ES-I3 (cell line): ENCODE measurements around the gene COL6A6.
A peak's percentile ranks its signal among the peaks of the same experiment; 100 is the strongest.

ENCODE experiments used
- H3K36me3 ChIP-seq: 2 replicates; pipeline ENCODE4 v1.6.1; 2013; ENCODE audit warnings: mild to moderate bottlenecking, low read length, control low read depth, moderate library complexity; ENCODE audit not compliant: insufficient read depth
- H3K4me1 ChIP-seq: 2 replicates; pipeline ENCODE4 v1.6.1; 2013; ENCODE audit warnings: mild to moderate bottlenecking, control low read depth, low read length; ENCODE audit not compliant: insufficient read depth
- H3K9ac ChIP-seq: 2 replicates; pipeline ENCODE4 v1.6.1; 2013; ENCODE audit warnings: low read depth, mild to moderate bottlenecking, low read length, moderate library complexity
- H3K9me3 ChIP-seq: 2 replicates; pipeline ENCODE4 v1.6.1; 2013; ENCODE audit warnings: mild to moderate bottlenecking, low read length, moderate library complexity; ENCODE audit not compliant: control insufficient read depth, insufficient read depth

COL6A6 gene

DNA sequence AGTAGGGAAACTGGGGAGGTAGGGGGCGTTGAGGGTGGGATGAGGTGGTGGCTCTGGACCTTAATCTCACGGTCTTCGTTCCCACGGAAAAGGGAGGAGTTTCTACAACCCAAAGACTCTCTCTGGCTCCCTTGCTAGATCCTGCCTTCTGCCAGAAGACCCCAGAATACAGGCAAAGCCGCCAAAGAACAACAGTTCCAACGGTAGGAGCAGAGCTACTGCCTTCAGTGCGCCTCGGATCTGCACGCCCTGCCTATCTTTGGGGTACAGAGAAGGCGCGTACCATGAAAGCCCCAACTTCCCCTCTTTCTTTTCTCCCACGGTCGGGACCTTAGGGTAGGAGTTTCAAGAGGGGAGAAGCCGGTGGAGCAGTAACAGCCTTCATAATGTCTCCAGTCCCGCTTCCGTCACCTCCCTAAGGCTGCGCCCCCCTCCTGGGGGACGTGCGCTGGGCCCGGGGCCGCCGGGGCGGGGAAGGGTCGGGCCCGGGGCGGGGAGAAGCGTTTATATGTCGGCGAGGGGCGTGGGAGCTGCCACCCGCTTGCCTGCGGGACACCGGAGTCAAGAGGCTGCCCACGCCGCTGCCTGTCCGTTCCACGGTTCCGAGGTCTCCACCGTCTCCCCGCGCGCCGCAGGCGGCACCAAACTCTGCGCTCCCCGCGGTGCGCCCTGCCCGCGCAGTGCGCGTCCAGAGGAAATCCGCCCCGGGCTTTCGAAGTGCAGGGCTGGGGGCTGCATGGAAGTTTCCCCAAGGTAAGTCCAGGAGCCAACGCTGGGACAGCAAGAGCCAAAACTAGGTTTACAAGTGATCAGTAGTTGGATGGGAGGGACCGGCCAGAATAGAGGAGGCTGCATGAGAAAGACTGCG lies at the start of gene COL6A6:
TSS of gene COL6A6 (plus strand) at position 533 of the 868 bp plus-strand sequence. CDS start 43,188 bp downstream, outside the sequence.
- H3K36me3 ChIP-seq: no peaks in the 10 kb centered on the region
- H3K9ac ChIP-seq: peak within 1 kb of the TSS; percentile 70
- no peaks in the 10 kb centered on the region for H3K4me1 ChIP-seq
- no peaks in the 10 kb centered on the region for H3K9me3 ChIP-seq

DNA sequence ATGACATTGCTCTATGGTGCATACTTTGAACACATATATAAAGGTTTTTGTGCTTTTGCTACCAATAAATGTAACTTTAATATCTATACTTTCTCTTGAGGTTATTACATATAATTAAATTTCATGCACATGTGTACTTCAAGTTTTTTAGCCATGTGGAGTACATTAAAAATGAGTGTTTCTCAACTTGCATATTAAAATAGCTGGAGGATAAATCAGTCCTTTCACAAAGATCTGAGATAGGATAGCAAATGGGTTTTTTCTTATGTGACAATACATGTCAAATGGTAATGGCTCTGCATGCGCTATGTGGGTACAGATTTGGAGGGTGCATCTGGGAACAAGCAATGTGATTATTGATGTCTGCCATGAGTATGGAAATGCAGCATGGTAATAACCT lies 48.7 kb upstream of the COL6A6 start:
- no peaks in the 10 kb centered on the region for H3K4me1 ChIP-seq
- no peaks in the 10 kb centered on the region for H3K9me3 ChIP-seq

DNA sequence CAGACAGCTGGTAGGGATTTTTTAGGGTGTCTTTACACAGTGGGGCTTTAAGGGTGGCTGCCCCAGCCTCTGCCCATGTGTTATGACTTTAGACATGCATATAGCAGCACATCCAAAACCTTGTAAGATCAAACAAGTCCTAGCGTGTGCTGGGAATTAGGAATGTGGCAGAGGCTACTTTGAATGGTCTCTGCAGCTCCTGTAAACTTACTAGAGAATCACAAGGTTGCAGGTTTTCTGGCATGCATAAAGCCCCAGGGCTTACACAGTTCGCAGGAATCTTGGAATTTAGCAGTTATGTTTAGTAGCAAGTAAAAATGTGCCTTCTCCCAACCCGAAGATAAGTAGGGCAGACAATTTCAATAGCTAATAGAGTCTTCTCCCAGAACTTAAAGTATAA lies 46.9 kb upstream of the COL6A6 start:
- Histone ChIP-seq H3K36me3 (no peaks in the 10 kb centered on the region), H3K9ac (no peak overlapping the region), H3K9me3 (no peaks in the 10 kb centered on the region), H3K4me1 (no peaks in the 10 kb centered on the region)

More for the DNA sequence above, 48.7 kb upstream of the COL6A6 start:
- H3K36me3 ChIP-seq: no peaks in the 10 kb centered on the region
- no peak overlapping the region for H3K9ac ChIP-seq

- Histone ChIP-seq H3K4me1 (no peaks in the 10 kb centered on the region), H3K9me3 (no peaks in the 10 kb centered on the region), H3K9ac (no peak overlapping the region)
Measured at GRCh38 chr3:130473416-130473815, 43.6 kb upstream of the COL6A6 start.

GRCh38 chr3:130480736-130481135 lies 36.2 kb upstream of the COL6A6 start:
- Histone ChIP-seq H3K4me1 (no peaks in the 10 kb centered on the region), H3K9ac (no peak overlapping the region), H3K9me3 (no peaks in the 10 kb centered on the region), H3K36me3 (no peaks in the 10 kb centered on the region)

More at GRCh38 chr3:130473416-130473815, 43.6 kb upstream of the COL6A6 start:
- no peaks in the 10 kb centered on the region for H3K36me3 ChIP-seq

DNA sequence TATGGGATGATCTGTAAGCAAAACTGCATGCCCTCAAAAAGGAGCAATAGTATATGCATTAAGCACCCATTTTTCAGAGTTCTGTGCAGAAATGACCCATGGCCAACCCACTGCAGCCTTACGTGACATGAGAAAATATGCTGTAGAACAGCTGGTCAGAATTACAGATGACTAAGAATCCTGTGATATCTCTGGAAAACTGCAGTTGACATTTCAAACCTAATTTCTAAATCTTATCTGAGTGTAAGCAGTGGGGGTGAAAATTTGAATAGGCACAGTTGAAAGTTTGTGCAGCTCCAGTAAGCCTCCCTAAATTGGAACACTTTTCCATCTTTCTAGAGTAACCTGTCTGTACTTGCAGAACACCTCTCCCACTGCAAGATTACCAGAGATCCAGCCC lies 28.7 kb upstream of the COL6A6 start:
- no peaks in the 10 kb centered on the region for H3K4me1 ChIP-seq
- H3K9me3 ChIP-seq: no peaks in the 10 kb centered on the region
- no peak overlapping the region for H3K9ac ChIP-seq
- H3K36me3 ChIP-seq: no peaks in the 10 kb centered on the region

GRCh38 chr3:130488769-130489450 lies 28.1 kb upstream of the COL6A6 start:
- Histone ChIP-seq H3K9me3 (no peaks in the 10 kb centered on the region), H3K4me1 (no peaks in the 10 kb centered on the region), H3K36me3 (no peaks in the 10 kb centered on the region), H3K9ac (no peak overlapping the region)

GRCh38 chr3:130490241-130490640 lies 26.7 kb upstream of the COL6A6 start:
- no peaks in the 10 kb centered on the region for H3K9me3 ChIP-seq
- no peaks in the 10 kb centered on the region for H3K4me1 ChIP-seq
- no peak overlapping the region for H3K9ac ChIP-seq
- H3K36me3 ChIP-seq: no peaks in the 10 kb centered on the region

DNA sequence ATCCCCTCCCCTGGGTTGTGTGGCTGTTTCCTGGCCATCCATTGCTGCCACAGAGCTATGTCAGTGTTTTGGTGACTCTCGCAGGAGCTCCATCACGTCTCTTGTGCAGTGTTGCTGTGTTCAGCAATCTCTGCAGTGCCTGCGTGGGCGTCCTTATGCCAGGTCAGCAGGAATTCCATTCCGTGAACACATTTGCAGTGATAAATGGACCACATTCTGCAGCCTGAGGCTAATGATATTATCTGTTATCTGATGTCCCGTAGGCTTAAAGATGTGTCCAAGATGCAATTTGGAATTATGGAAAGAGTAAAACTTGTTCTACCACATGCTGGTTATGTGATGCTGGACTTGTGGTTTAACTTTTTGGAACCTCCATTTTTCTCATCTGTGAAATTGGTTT lies 25.5 kb upstream of the COL6A6 start:
- Histone ChIP-seq H3K4me1 (no peaks in the 10 kb centered on the region), H3K36me3 (no peaks in the 10 kb centered on the region), H3K9ac (no peak overlapping the region), H3K9me3 (no peaks in the 10 kb centered on the region)

GRCh38 chr3:130504701-130505100 lies 12.3 kb upstream of the COL6A6 start:
- Histone ChIP-seq H3K9ac (no peak overlapping the region), H3K4me1 (no peaks in the 10 kb centered on the region), H3K36me3 (no peaks in the 10 kb centered on the region), H3K9me3 (no peaks in the 10 kb centered on the region)

DNA sequence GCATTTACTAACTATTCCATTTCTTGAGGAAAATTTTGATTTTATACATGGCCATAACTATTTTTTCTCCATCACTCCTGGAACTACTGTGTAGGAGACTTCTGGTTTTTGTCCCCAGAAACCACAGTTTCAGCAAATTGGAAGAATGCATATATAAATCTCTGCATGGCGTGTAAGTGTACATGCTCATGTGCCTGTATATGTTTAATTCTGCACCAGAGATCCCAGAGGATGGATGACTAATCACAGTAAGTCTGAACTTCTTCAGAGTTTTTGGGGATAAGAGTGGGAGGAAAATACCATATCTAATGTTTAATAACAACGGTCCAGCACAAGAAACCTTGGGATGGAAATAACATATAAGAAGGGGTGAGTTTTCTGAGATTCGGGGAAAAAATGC lies 10.9 kb upstream of the COL6A6 start:
- H3K9me3 ChIP-seq: no peaks in the 10 kb centered on the region
- H3K9ac ChIP-seq: no peak overlapping the region
- H3K36me3 ChIP-seq: no peaks in the 10 kb centered on the region
- no peaks in the 10 kb centered on the region for H3K4me1 ChIP-seq

- no peaks in the 10 kb centered on the region for H3K9me3 ChIP-seq
- no peaks in the 10 kb centered on the region for H3K36me3 ChIP-seq
- no peak overlapping the region for H3K9ac ChIP-seq
- no peaks in the 10 kb centered on the region for H3K4me1 ChIP-seq
Measured at GRCh38 chr3:130507746-130508145, 9.2 kb upstream of the COL6A6 start.

GRCh38 chr3:130509008-130509407 lies 8.0 kb upstream of the COL6A6 start:
- H3K9me3 ChIP-seq: no peaks in the 10 kb centered on the region
- no peaks in the 10 kb centered on the region for H3K36me3 ChIP-seq
- no peak overlapping the region for H3K9ac ChIP-seq
- H3K4me1 ChIP-seq: no peaks in the 10 kb centered on the region

DNA sequence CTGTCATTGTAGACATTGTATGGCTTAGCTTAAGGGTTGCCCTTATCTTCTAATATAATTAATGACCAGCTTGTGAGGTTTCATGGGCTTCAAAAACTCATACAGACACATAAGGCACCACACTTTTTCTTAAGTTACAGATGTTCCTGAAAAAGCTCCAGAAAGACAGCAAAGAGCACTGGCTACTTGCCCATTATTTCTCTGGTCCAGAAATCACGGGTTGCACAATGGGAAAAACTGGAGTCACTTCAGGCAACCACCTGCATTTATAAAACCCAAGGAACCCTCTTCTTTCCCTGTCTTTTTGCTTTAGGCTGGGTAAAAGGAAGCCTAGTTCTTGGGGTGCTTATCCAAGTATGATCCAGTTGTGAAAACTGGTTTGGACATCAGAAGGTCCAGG lies 2.3 kb upstream of the COL6A6 start:
- H3K4me1 ChIP-seq: no peaks in the 10 kb centered on the region
- no peaks in the 10 kb centered on the region for H3K36me3 ChIP-seq
- no peaks in the 10 kb centered on the region for H3K9me3 ChIP-seq
- no peak overlapping the region for H3K9ac ChIP-seq

GRCh38 chr3:130515755-130516154 lies 1.2 kb upstream of the COL6A6 start:
- Histone ChIP-seq H3K9me3 (no peaks in the 10 kb centered on the region), H3K9ac (no peak overlapping the region), H3K4me1 (no peaks in the 10 kb centered on the region), H3K36me3 (no peaks in the 10 kb centered on the region)
